ENCODE results near the gene LAMP5. TPM values are rescaled to one million over a fixed set of nuclear protein-coding genes. Genes with fewer than 3 reads are reported as not detected.

The LAMP5 gene
- total RNA-seq, 2 experiments from 2014 or later, result not detected

DNA sequence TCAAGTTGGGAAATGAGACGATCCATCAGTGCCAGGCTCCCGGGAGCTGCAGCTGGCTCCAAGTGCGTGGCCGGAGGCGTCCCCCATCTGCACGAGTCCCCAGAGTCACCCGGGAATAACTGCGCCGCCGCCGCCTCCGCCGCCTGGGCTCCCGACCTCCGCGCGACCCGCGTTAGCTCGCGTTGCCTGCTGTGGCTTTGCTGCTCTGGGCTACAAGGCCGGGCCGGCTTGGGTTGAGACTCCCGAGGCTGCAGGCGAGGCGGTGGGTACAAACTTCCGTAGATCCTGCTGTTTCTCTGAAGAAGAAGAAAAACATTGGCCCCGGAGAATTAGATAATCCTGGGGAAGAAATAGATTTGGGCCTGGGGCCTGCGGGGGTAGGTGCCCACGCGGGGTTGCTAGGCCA lies 7.4 kb upstream of the LAMP5 start:
- Mint-ChIP-seq H3K4me3 (no peak overlapping the region), H3K27me3 (peaks cover 26% of the 10 kb centered on the region), H3K36me3 (no peaks in the 10 kb centered on the region), H3K9me3 (peaks cover 2% of the 10 kb centered on the region), H3K4me1 (ENCODE audit: low read depth) (no peaks in the 10 kb centered on the region), H3K27ac (no peak overlapping the region)
- CTCF ChIA-PET, result no interaction called here
- intact Hi-C loops (cut with micrococcal nuclease), result no loop called here
- POLR2A ChIA-PET, result no interaction called here
- no peak for DNase-seq

DNA sequence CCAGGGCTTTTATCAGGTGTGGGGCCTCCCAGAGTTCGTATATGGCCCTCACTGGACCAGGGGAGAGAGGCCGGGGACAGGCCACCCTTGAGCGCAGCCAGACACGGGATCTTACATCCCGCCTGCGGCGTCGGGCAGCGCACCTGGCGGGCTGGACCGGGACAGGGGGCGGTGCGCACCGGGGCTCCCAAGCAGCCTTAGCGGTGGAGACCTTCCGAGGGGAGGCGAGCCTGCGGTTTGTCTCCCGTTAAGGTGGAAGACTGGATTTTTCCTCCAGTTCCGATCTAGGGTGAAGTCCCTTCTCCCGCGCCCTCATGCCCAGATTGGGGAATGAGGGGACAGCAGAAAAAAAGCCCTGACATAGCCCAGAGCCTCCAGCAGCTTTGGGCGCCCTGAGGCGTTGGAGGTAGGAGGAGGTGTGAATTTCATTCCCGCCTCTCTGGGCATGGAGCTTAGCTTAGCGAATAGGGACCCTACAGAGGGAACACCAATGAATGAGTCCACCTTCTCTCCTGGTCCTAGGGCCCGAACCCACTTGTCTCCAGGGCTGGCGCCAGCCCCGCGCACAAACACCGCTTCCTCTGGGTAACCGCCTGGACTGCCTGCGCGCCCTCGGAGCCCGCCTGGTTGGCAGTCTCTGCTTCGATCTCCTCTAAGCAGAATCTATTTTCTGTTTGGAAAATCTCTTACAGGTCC lies 6.7 kb upstream of the LAMP5 start:
- CTCF ChIA-PET, result no interaction called here
- POLR2A ChIA-PET, result no interaction called here
- Mint-ChIP-seq H3K27ac (no peak overlapping the region), H3K36me3 (no peaks in the 10 kb centered on the region), H3K4me1 (ENCODE audit: low read depth) (no peaks in the 10 kb centered on the region), H3K9me3 (peaks cover 2% of the 10 kb centered on the region), H3K27me3 (peaks cover 28% of the 10 kb centered on the region), H3K4me3 (no peak overlapping the region)
- intact Hi-C loops (cut with micrococcal nuclease), result no loop called here
- DNase-seq, result no peak

DNA sequence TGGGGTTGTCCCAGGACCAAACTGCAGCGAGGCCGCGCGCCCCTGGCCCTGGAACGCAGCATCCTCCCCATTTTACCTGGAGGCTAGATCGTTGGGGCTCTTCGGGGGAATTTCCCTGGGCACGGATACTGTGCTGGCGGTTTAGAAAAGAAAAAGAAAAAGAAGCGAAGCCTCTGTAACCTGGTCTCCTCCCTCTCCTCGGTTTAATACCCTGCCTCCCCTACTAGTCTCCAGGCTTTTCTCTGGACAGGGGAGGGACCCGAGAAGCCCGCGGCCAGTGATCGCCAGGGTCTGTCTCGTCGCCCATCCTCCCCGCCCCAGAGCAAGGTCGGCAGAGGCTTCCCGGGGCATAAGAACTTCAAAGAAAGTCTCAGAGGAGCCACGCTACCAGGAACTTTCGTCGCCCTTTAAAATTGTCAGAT lies 6.1 kb upstream of the LAMP5 start:
- intact Hi-C loops (cut with micrococcal nuclease), result no loop called here
- Mint-ChIP-seq H3K4me3 (no peak overlapping the region), H3K9me3 (peaks cover 2% of the 10 kb centered on the region), H3K36me3 (no peaks in the 10 kb centered on the region), H3K4me1 (ENCODE audit: low read depth) (no peaks in the 10 kb centered on the region), H3K27me3 (peaks cover 28% of the 10 kb centered on the region), H3K27ac (no peak overlapping the region)
- ChIA-PET CTCF (no interaction called here), POLR2A (no interaction called here)
- no peak for DNase-seq

DNA sequence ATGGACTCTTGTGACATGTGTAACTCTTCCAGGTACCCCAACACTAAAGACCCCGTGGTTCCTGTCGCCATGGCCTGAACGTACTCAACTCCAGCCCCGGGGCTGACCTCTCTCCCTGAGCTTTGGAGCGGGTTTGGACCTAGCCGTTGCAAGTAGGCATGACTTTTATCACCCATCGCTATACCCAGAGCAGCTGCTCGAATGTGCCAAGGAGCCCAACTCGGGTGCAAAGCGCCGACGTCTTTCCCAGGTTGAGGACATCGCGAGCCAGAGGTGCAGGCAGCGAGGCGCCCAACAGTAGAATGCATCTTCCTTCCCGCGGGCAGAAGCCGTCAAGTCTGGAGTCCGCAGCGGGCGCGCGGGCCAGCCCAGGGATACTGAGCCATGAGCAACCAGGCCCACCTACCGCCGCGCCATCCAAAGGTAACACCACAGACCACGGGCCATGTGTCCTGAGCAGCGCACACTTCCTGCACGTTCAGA lies 5.7 kb upstream of the LAMP5 start:
- Mint-ChIP-seq H3K36me3 (no peaks in the 10 kb centered on the region), H3K27ac (no peak overlapping the region), H3K4me1 (ENCODE audit: low read depth) (no peaks in the 10 kb centered on the region), H3K4me3 (no peak overlapping the region), H3K27me3 (peaks cover 29% of the 10 kb centered on the region), H3K9me3 (no peaks in the 10 kb centered on the region)
- ChIA-PET POLR2A (no interaction called here), CTCF (no interaction called here)
- no peak for DNase-seq
- intact Hi-C loops (cut with micrococcal nuclease), result no loop called here

DNA sequence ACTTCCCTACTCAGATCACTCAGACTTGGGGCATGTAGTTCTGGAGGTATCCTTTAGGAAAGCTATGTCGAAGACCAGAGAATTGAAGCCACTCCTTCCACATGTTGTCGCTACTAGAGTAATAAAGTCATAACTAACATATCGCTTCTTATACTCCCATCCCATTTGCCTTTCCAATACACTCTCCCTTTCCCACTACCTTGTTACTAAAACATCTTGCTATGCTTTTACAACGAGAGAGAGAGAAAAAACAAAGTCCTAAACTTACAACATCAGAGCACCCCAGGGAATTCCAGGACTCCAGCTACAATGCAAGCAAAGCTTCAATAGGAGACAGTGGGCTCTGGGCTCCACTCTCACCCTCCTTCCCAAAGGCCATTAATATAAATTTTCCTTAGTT lies 5.1 kb upstream of the LAMP5 start:
- CTCF ChIA-PET, result no interaction called here
- no peak overlapping the region for H3K4me3 Mint-ChIP-seq

DNA sequence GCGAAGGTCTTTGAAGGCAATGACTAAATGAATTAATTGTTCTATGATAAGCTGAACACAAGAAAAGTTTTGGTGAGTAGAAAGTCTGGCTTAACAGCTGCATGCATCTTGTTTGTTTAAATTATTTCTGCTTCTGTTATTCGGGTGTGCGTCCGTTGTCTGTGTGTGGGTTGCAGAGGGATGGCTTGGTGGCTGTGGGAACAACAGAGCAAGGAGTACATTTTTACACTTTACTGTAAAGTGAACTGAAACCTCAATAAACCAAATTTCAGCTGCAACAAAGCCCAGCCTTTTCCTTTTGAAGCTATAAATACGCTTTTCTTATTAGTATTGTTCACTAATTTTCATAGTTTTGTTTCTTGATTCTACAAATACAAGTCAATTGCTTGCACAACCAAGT lies 3.5 kb upstream of the LAMP5 start:
- Mint-ChIP-seq H3K27me3 (peaks cover 48% of the 10 kb centered on the region), H3K27ac (no peak overlapping the region), H3K9me3 (no peaks in the 10 kb centered on the region), H3K36me3 (no peaks in the 10 kb centered on the region), H3K4me1 (ENCODE audit: low read depth) (no peaks in the 10 kb centered on the region), H3K4me3 (no peak overlapping the region)
- intact Hi-C loops (cut with micrococcal nuclease), result no loop called here
- ChIA-PET POLR2A (no interaction called here), CTCF (no interaction called here)
- no peak for DNase-seq

More for the DNA sequence above, 5.1 kb upstream of the LAMP5 start:
- DNase-seq, result no peak
- H3K27me3 Mint-ChIP-seq, result peaks cover 34% of the 10 kb centered on the region
- no peaks in the 10 kb centered on the region for H3K4me1 Mint-ChIP-seq (ENCODE audit: low read depth)
- no peaks in the 10 kb centered on the region for H3K36me3 Mint-ChIP-seq
- intact Hi-C loops (cut with micrococcal nuclease), result no loop called here
- no peaks in the 10 kb centered on the region for H3K9me3 Mint-ChIP-seq
- POLR2A ChIA-PET, result no interaction called here
- no peak overlapping the region for H3K27ac Mint-ChIP-seq

DNA sequence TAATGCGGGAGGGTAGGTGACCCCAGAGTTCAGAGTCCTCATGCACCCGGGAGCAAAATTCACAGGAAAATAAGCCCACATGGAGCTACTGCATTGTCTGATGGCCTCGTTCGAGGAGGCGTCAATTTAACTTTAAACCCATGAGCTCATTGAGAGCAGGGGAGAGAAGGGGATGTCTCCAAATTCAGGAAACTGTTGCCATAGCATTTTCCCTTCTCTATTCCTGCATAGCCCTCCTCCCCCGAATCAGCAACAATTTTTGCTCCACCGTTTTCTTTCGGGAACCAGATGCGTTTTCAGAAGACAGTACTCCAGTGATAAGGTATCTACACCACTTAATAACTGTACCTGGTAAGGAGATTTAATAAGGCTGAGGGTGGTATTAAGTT lies 324 bp upstream of the LAMP5 start:
- Mint-ChIP-seq H3K4me1 (ENCODE audit: low read depth) (no peaks in the 10 kb centered on the region), H3K36me3 (no peaks in the 10 kb centered on the region), H3K4me3 (no peak overlapping the region), H3K27me3 (peaks cover 47% of the 10 kb centered on the region), H3K27ac (no peak overlapping the region), H3K9me3 (no peaks in the 10 kb centered on the region)
- ChIA-PET CTCF (no interaction called here), POLR2A (no interaction called here)
- DNase-seq, result no peak
- intact Hi-C loops (cut with micrococcal nuclease), result no loop called here

DNA sequence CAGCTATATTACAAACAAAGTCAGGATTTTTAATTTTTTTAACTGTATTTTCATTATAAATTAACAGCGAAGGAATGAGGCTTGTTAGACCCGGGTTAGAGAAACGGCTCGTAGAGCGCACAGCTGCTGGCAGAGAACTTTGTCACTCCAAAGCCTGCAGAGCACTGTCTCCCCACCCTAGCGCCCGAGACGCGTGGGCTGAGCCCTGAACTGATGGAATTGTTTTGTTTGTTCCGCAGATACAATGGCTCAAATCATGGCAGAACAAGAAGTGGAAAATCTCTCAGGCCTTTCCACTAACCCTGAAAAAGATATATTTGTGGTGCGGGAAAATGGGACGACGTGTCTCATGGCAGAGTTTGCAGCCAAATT lies 810 bp downstream of the LAMP5 start:
- ChIA-PET POLR2A (no interaction called here), CTCF (interaction anchor here (0.8 kb wide), 1 partner anchor 106 kb away, joined by 3 read pairs; no protein-coding TSS in a partner anchor)
- H3K27me3 Mint-ChIP-seq, result peaks cover 41% of the 10 kb centered on the region
- no peaks in the 10 kb centered on the region for H3K9me3 Mint-ChIP-seq
- no peak overlapping the region for H3K4me3 Mint-ChIP-seq
- H3K4me1 Mint-ChIP-seq (ENCODE audit: low read depth), result no peaks in the 10 kb centered on the region
- no peak for DNase-seq
- intact Hi-C loops (cut with micrococcal nuclease), result no loop called here
- no peaks in the 10 kb centered on the region for H3K36me3 Mint-ChIP-seq
- no peak overlapping the region for H3K27ac Mint-ChIP-seq

DNA sequence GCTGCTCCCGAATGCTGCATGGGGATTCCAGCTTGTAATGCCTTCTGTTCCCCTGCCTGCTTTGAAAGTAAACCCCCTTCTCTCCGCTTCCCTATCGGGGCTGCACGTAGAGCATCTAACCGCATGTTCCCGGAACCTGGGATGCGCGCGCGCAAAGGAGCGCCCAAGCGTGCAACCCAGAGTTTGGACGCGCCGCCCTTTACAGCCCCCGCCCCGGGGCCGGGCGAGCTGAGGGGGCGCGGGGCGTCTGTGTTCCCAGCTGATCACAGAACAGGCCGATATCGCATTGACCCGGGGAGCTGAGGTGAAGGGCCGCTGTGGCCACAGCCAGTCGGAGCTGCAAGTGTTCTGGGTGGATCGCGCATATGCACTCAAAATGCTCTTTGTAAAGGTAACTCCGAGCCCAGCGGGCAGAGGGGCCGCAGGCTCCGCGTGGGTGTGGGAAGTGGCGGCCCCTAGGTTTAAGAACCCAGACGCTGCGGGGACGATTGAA lies 1.4 kb downstream of the LAMP5 start:
- no peak overlapping the region for H3K27ac Mint-ChIP-seq
- H3K27me3 Mint-ChIP-seq, result peaks cover 38% of the 10 kb centered on the region
- H3K9me3 Mint-ChIP-seq, result no peaks in the 10 kb centered on the region
- intact Hi-C loops (cut with micrococcal nuclease), result no loop called here
- POLR2A ChIA-PET, result no interaction called here
- H3K4me3 Mint-ChIP-seq, result no peak overlapping the region
- DNase-seq, result no peak
- H3K36me3 Mint-ChIP-seq, result no peaks in the 10 kb centered on the region
- no peaks in the 10 kb centered on the region for H3K4me1 Mint-ChIP-seq (ENCODE audit: low read depth)
- CTCF ChIA-PET, result interaction anchor here (0.8 kb wide), 1 partner anchor 106 kb away, joined by 3 read pairs; no protein-coding TSS in a partner anchor

DNA sequence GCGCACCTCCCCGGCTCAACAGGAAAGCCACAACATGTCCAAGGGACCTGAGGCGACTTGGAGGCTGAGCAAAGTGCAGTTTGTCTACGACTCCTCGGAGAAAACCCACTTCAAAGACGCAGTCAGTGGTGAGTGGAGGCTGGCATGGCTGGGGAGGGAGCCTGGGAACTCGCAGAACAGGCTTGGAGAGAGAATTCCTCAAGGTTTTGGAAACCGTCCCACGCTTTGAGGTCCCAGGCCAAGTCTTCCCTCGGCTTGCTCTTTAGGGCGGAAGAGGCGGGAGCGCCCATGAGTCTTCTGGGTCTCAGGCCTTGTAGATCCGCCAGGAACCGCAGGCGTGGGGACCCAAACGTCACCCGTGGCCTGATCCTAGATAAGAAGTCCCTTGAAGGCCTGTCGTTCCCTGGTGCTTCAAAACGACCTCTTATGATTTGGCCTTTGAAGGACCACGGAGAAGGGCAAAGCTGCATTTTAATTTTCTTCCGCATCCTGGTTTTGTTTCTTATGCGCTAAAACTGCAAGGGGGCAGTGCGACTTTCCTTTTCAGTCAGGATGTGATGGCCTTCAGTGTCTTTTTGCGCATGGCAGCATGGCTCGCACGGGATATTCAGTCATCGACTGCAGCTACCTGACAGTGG lies 2.0 kb downstream of the LAMP5 start:
- no peak overlapping the region for H3K27ac Mint-ChIP-seq
- H3K36me3 Mint-ChIP-seq, result no peaks in the 10 kb centered on the region
- ChIA-PET POLR2A (no interaction called here), CTCF (no interaction called here)
- peaks cover 38% of the 10 kb centered on the region for H3K27me3 Mint-ChIP-seq
- no peak for DNase-seq
- intact Hi-C loops (cut with micrococcal nuclease), result no loop called here
- H3K9me3 Mint-ChIP-seq, result no peaks in the 10 kb centered on the region
- no peak overlapping the region for H3K4me3 Mint-ChIP-seq
- H3K4me1 Mint-ChIP-seq (ENCODE audit: low read depth), result no peaks in the 10 kb centered on the region

DNA sequence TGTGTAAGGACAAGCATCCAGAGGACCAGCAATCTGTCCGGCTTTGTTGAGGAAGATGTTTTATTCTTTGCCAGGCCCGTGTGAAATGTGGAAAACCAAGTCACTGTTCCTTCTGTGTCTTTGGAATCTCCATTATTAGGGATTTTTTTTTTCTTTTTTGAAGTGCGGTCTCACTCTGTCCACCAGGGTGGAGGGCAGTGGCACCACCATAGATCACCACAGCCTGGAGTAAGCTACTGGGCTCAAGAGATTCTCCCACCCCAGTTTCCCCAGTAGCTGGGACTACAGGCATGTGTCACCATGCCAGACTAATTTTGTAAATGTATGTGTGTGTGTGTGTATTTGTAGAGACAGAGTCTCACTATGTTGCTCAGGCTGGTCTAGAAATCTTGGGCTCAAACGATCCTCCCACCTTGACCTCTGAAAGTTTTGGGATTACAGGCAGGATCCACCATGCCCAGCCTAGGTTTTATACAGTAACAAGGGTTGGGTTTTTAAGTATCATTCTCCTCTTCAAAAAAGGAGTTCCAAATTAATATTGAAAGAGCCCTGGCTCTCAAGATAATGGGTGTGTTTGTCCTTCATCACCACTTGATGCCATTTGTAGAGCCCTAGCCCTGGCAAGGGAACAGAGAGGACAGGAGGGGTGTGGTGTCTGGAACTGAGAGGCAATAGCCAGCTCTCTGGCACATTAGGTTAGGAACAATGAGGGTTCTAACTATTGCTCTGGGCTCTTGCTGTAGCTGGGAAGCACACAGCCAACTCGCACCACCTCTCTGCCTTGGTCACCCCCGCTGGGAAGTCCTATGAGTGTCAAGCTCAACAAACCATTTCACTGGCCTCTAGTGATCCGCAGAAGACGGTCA lies 3.1 kb downstream of the LAMP5 start:
- DNase-seq, result no peak
- CTCF ChIA-PET, result no interaction called here
- POLR2A ChIA-PET, result no interaction called here
- Mint-ChIP-seq H3K27me3 (peaks cover 37% of the 10 kb centered on the region), H3K9me3 (no peaks in the 10 kb centered on the region), H3K36me3 (no peaks in the 10 kb centered on the region), H3K4me3 (no peak overlapping the region), H3K4me1 (ENCODE audit: low read depth) (no peaks in the 10 kb centered on the region), H3K27ac (no peak overlapping the region)
- intact Hi-C loops (cut with micrococcal nuclease), result no loop called here

DNA sequence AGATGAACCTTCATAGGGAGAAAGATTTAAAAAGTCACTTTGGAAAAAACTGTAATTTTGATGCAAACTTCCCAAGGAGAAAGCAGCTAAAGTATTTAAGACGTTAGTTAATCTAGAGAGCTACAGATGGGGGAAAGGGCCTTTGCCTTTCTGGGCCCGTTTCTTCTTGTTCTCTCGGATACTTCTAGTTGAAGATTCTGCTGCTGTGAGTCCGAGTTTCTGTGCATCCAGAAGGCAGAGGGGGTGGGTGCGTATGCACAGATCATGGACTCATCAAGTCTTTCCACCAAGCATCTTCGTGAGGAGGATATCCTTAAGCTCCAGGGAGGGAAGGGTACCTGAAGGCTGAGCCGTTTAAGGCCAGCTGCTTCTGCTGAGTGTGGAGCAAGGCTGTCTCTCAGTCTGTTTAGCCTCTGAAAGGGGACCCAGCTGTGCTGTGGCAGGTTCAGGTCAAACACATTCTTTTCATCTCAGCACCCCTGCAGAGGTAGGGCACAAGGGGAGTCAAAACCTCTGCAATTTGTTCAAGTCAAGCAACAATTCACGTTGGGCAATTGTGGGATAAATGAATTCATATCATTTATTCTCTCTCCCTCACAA lies 4.3 kb downstream of the LAMP5 start:
- Mint-ChIP-seq H3K27ac (no peak overlapping the region), H3K4me1 (ENCODE audit: low read depth) (no peaks in the 10 kb centered on the region), H3K36me3 (no peaks in the 10 kb centered on the region), H3K9me3 (no peaks in the 10 kb centered on the region), H3K4me3 (no peak overlapping the region), H3K27me3 (peaks cover 35% of the 10 kb centered on the region)
- no peak for DNase-seq
- ChIA-PET CTCF (no interaction called here), POLR2A (no interaction called here)
- intact Hi-C loops (cut with micrococcal nuclease), result no loop called here

Measured in activated CD4-positive, alpha-beta memory T cell treated with anti-CD3 and anti-CD28 coated beads for 36 hours (primary cell).